GM21515 (cell line): ENCODE results near the gene HS1BP3.

Experiments
- ATAC-seq: cut with Tn5 transposase; IDR thresholded peaks from one replicate; pipeline ENCODE4 v1.9.1; 2021; ENCODE audit not compliant: unreplicated experiment

The HS1BP3 gene

GRCh38 chr2:20618886-20619521, 31.9 kb downstream of the HS1BP3 start:
- no peak for ATAC-seq

GRCh38 chr2:20618468-20618885, 32.4 kb downstream of the HS1BP3 start:
- no peak for ATAC-seq

- ATAC-seq, result no peak
Observed at GRCh38 chr2:20617892-20618467, 32.9 kb downstream of the HS1BP3 start.

DNA sequence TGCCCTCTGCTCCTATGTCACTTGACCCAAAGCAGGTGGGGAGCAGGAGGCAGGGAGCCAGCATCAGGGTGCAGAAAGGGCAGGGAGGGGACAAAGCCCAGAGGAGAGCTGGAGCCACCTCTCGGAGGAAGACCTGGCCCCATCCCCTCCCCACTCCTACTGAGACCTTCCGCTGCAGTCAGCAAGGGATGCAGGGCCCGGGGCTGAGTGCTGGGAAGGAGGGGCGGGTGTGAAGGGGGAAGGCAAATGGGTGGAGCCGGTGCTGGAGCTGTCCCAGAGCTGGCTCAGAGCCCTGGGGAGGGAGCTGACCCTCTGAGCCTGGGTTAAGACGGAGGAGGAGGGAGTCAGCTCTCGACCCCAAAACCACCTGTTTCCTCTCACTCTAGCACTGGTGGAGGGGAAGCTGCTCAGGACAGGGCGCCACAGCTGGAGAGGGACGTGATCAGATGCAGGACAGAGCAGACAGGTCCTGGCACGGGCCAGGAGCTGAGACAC, 33.8 kb downstream of the HS1BP3 start:
- no peak for ATAC-seq

- no peak for ATAC-seq
Observed at GRCh38 chr2:20616341-20616871, 34.5 kb downstream of the HS1BP3 start.

DNA sequence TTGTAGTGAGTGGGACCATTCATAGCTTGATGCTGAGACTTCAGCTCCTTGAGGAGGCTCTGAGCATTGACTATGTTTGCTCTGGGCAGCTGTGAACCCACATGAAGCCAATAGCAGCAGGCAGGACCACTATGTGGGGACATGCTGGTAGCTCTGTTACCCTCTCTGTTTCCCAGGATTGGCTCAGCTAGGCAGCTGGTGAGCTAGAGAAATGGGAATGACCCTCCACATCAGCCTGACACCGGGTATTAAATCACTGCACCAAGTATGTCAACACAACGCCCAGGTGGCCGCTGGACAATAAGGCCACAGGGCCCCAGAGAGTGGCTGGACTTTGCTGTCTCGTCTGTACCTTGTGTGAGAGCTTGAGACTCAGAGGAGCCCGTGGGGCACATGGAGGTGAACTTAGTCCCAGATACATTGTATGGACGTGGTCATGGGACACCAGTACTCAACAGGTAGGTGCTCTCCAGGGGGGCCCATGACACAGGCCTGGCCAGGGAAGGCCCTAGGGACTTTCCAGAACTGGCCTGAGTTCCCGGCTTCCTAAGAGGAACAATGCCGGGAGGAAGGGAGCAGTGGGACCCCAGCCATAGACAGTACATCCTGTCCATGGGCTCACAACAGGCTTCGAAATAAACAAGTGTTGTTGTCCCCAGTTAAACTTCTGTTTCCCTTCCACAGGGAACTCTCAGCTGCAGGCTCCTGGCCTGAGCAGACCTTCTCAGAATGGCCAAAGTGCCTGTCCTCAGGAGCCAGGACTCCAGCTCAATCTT, 35.2 kb downstream of the HS1BP3 start:
- no peak for ATAC-seq

GRCh38 chr2:20615068-20615465, 35.8 kb downstream of the HS1BP3 start:
- ATAC-seq, result no peak

- no peak for ATAC-seq
Observed at GRCh38 chr2:20614201-20615067, 36.5 kb downstream of the HS1BP3 start.

DNA sequence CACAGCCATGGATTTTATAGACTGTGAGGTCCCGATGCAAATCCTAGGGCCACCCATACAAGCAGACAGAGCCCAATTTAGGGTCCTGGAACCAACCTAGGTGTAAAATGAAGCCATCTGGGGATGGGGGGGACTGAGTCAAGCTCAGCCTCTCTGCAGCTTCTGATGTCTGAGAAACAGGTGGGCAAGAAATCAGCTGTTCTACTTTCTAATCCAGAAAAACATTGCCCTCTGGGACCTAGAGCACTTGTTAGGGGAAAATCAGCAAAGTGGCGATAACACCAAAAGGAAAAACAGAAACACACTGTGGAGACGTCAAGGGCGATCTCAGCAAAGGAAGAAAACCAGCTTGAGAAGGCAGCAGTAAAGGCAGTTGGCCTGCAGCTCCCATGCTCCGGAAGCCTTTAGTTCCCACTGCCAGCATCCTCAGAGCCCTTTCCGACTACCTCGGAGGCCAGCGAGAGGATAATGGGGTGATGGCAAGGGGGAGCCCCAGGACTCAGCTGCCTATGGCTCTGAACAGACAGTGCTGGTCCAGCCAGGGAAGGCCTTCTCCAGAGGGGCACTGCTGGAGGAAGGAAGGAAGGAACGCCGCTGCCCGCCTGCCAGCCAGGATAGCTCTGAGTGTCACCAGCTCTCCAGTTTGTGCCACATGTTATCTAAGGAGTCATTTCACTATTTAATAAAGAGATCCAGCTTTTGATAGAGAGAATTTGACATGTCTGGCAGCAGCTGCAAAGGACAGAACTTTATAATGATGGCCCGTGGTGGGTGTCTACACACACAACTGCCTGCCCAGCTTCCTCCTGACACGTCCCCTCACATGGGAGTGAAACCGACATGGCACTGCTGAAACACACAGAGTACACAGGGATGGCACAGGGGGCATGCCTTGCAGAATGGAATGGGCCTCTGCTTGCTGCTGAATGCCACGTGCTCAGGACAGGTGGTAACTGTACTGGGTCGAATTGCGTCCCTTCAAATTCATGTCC, 37.7 kb downstream of the HS1BP3 start:
- ATAC-seq, result no peak

DNA sequence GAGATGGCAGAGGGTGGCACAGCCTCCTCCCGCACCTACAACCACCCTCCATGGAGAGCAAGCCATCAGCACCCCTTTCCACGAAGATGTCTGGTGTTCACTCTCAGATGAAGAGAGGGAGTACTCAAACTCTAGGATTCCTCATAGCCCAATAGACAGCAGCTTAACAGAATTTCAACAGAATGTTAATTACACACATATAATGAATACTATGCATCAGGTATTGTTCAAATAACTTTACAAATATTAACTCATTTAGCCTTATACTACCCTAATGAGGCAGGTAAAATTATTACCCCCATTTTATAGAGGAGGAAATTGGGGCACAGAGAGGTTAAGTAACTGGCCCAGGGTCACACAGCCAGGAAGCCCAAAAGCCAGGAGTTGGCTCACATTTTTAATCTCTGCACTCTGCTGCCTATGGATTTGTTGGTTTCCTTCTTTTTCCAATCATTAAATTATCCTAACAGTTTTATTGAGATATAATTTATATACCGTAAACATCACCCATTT, 39.0 kb downstream of the HS1BP3 start:
- ATAC-seq, result no peak

DNA sequence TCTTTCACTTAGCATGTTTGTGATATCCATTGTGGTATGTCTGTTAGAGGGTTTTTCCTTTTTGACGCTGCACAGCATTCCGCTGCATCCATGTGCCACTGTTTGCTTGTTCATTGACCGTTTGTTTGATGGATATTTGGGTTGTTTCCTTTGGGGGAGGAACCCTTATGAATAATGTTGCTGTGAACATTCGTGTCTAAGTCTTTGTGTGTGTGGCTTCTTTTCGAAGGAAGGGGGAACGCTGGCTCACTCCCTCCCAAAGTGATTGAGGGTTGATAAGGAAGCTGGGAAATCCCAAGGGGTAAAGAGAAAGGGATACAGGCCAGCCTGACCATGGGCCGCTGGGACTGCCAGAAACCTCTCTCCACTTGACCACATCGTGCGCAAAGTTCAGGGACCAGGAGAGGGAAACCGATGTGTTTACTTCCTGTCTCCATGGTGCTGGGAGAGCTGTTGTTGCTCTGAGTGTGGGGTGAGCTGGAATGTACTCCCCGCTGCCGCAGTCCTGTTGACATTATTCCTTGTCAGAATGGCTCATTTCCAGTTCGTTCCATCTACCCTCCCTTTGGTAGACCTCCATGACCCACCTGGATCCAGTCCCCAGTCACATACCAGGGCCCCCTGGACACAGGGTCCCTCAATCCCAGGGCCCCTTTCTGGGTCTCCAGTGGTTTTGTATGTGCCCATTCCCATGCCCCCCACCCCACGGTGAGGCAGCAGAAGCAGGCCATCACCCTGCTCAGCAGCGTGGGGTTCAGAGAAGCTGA, 39.6 kb downstream of the HS1BP3 start:
- no peak for ATAC-seq

- ATAC-seq, result no peak
Observed at GRCh38 chr2:20609995-20610357, 40.9 kb downstream of the HS1BP3 start.

DNA sequence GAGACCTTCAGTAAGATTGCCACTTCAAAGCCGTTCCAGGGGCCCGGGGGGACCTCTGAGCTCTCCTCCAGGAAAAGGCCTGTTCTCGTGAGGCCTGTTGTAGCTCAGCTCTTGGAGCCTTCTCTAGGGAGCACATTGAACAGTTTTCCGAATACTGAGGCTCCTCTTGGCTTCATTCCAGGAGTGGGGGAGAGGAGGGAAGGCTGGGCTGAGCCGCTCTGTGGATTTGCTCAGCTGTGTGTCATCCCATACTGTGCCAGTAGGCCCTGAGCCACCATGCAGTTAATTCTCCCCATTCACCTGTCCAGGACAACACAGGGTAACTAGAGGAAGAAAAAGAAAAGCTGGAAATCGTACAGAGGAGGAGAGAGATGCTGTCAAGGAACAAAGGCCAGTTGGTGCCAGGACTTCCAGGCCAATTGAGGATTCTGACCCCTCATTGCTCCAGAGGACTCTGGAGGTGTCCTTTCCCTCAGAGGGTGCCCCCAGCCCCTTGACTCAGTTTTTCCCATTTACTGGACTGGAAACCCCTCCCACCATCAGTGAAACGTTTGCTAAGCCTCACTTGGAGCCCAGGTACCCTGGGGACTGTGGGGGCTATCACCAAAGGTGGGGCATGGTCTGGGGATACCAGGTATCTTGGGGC, 41.4 kb downstream of the HS1BP3 start:
- ATAC-seq, result no peak

DNA sequence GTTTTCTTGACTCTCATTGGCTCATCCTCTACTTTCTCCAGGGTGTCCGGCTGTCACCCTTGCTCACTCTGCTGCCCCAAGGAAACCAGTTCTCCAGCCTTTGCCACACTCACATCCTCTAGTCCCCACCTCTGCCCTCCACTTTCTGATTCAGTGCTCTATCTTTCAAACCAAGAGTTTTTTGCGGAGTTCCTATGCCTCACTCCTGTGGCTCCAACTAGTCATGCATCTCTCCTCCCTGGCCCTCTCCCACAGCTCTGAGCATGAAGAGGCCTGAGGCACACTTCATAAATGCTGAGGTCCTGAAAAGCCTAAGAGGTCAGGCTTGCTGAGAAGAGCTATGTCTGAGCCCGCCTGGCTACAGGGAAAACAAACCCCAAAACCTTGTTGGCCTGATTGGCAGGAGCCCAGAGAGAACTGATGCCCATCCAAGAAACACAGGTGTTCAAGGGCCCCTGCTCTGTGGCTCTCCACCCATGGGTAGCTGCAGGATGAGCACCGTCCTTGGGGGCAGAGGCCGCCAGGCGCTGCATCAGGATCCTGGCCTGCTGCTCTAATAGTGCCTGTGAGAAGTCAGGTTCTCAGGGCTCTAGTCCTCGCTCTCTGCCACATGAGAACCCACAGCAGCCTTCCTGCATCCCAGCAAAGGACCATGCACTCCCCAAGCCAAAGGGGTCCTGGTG, 42.1 kb downstream of the HS1BP3 start:
- ATAC-seq, result no peak

GRCh38 chr2:20607446-20607845, 43.5 kb downstream of the HS1BP3 start:
- no peak for ATAC-seq

DNA sequence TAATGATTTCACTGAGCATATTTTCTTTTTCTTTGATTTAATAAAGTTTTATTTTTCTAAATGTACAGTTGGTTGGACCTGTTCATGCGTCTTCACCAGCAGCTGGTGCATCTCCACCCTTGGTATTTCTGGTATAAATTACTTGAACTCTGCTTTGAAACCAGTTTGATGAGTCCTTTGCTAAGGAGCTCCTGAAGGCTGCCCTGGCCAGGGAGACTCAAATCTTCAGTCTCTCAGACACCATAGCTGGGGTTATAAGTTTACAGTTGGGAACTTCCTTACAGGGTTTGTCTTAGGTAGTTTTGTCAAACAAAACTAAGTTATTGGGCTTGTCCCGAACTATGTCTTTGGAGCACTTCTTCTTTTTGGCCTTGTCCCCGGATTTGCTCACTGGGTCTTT, 44.7 kb downstream of the HS1BP3 start:
- ATAC-seq, result no peak

DNA sequence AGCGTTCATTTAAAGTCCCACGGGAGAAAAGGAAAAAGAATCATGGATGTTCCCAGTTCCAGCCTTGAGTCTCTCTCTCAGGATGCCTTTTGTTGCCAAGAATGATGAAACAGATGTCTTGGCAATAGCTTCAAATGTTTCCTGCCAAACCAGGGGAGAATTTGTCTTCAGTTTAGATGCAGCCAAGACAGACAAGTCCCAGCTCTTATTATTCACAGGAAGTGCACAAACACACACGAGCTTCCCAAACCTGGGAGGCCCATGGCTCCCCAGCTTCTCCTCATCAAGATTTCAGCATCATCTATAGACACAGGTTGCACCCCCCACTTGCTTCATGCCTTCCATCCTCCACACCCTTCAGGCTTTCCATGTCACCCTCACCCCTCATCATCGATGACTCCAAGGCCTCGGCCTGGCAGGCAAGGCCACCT, 45.9 kb downstream of the HS1BP3 start:
- ATAC-seq, result no peak
